B cell (primary cell): ENCODE results near the gene CCDC88B. TPM values are rescaled to one million over a fixed set of nuclear protein-coding genes. Genes with fewer than 3 reads are reported as not detected.

Experiments used
- ATAC-seq: fragments of 200-7000 bp; cut with Tn5 transposase; one replicate; pipeline ENCODE4 v1.10.0; 2021; ENCODE audit warnings: low read depth, mild to moderate bottlenecking, moderate number of reproducible peaks, moderate library complexity
- CTCF ChIA-PET: fragments of 350-600 bp; sonication (Branson Sonifier 250); formaldehyde crosslinking; loops from one replicate; lab custom pipeline; 2021; ENCODE audit warnings: antibody characterized with exemption, inconsistent platforms; lab: Charles Lee
- POLR2A ChIA-PET: fragments of 350-600 bp; sonication (Branson Sonifier 250); formaldehyde crosslinking; loops from one replicate; lab custom pipeline; 2021; ENCODE audit warnings: antibody characterized with exemption; lab: Charles Lee
- DNase-seq: peaks from one replicate; pipeline ENCODE4 v3.0.0; 2013
- H2AFZ ChIP-seq: 2 replicates; pipeline ENCODE4 v1.6.1; 2012; ENCODE audit warnings: mild to moderate bottlenecking, low read depth, low read length; ENCODE audit not compliant: insufficient read depth, poor library complexity, severe bottlenecking
- H3K27ac ChIP-seq, 2 donors: 1 replicate in 1 of 2; 2 replicates in 1 of 2; pipeline ENCODE4 v1.5.1; 2012 to 2013; ENCODE audit warnings: low read length in 2 of 2, mild to moderate bottlenecking in 2 of 2, moderate library complexity in 1 of 2
- H3K27me3 ChIP-seq, 4 experiments: fragments of 200-600 bp in 1 of 4; sonication (generic) in 1 of 4; replicated peaks in 1 of 4; 1 replicate in 2 of 4; 2 replicates in 2 of 4; pipeline versions ENCODE4 v1.6.1 to v1.7.0; 2013 to 2016; ENCODE audit warnings: low read length in 3 of 4, mild to moderate bottlenecking in 2 of 4, mixed read lengths in 1 of 4, moderate library complexity in 1 of 4; ENCODE audit not compliant: insufficient read depth in 4 of 4, control insufficient read depth in 3 of 4; ENCODE audit errors: control extremely low read depth in 1 of 4
- H3K36me3 ChIP-seq, 2 experiments: replicated peaks in 1 of 2; 1 replicate in 1 of 2; 2 replicates in 1 of 2; pipeline versions ENCODE4 v1.6.1 to v1.7.1; 2013; ENCODE audit warnings: low read length in 1 of 2; ENCODE audit not compliant: insufficient read depth in 2 of 2, control insufficient read depth in 1 of 2; ENCODE audit errors: control extremely low read depth in 1 of 2, extremely low read depth in 1 of 2
- H3K4me1 ChIP-seq, 2 donors: fragments of 200-600 bp in 1 of 2; sonication (generic) in 1 of 2; 1 replicate in 1 of 2; 2 replicates in 1 of 2; pipeline versions ENCODE4 v1.5.1 to v1.6.1; 2013 to 2017; ENCODE audit warnings: low read length in 2 of 2; ENCODE audit not compliant: control insufficient read depth in 2 of 2, insufficient read depth in 2 of 2
- H3K4me2 ChIP-seq: replicated peaks from 2 replicates; pipeline ENCODE3; 2012; ENCODE audit warnings: mild to moderate bottlenecking, low read depth, low read length; ENCODE audit not compliant: poor library complexity, severe bottlenecking
- H3K4me3 ChIP-seq, 5 experiments: fragments of 200-600 bp in 1 of 5; sonication (generic) in 1 of 5; 1 replicate in 3 of 5; 2 replicates in 2 of 5; pipeline versions ENCODE4 v1.5.1 to v1.7.0; 2011 to 2016; ENCODE audit warnings: low read length in 4 of 5, mild to moderate bottlenecking in 4 of 5, low read depth in 2 of 5, control low read depth in 1 of 5, moderate library complexity in 1 of 5; ENCODE audit not compliant: insufficient read depth in 1 of 5; ENCODE audit errors: control extremely low read depth in 1 of 5, extremely low read depth in 1 of 5
- H3K79me2 ChIP-seq: fragments of 200-600 bp; sonication (generic); one replicate; pipeline ENCODE4 v1.6.0; 2016; ENCODE audit warnings: low read length; ENCODE audit not compliant: control insufficient read depth, insufficient read depth
- H3K9ac ChIP-seq: fragments of 200-600 bp; sonication (generic); 2 replicates; pipeline ENCODE4 v1.6.1; 2017; ENCODE audit warnings: mild to moderate bottlenecking, low read length, moderate library complexity
- H3K9me3 ChIP-seq, 3 donors: one replicate each; pipeline versions ENCODE4 v1.6.1 to v1.7.1; 2013; ENCODE audit warnings: low read length in 2 of 3; ENCODE audit not compliant: control insufficient read depth in 2 of 3, insufficient read depth in 1 of 3; ENCODE audit errors: control extremely low read depth in 1 of 3
- H4K20me1 ChIP-seq: 2 replicates; pipeline ENCODE4 v1.6.0; 2012; ENCODE audit warnings: mild to moderate bottlenecking, low read length; ENCODE audit not compliant: insufficient read depth, control insufficient read depth, poor library complexity, severe bottlenecking
- H3K27ac Mint-ChIP-seq: one replicate; pipeline ENCODE4 v1.8.0; 2021; ENCODE audit warnings: mixed read lengths
- H3K27me3 Mint-ChIP-seq: one replicate; pipeline ENCODE4 v1.8.0; 2021; ENCODE audit warnings: mixed read lengths
- H3K4me1 Mint-ChIP-seq: one replicate; pipeline ENCODE4 v1.8.0; 2021; ENCODE audit warnings: mixed read lengths
- H3K4me3 Mint-ChIP-seq: one replicate; pipeline ENCODE4 v1.8.0; 2021; ENCODE audit warnings: mixed read lengths
- H3K9me3 Mint-ChIP-seq: one replicate; pipeline ENCODE4 v1.8.0; 2022; ENCODE audit warnings: mixed read lengths; ENCODE audit not compliant: insufficient read depth
- CTCF ChIP-seq: fragments of 200-600 bp; IDR thresholded peaks from one replicate; pipeline ENCODE4 v1.8.0; 2022; ENCODE audit warnings: antibody characterized with exemption, mild to moderate bottlenecking
- EZH2 ChIP-seq: IDR thresholded peaks from 2 replicates; pipeline ENCODE4 v1.6.1; 2012; ENCODE audit warnings: borderline replicate concordance, low read depth, mild to moderate bottlenecking, moderate library complexity, low read length; ENCODE audit not compliant: insufficient read depth, poor library complexity, severe bottlenecking
- WGBS: methylation state at CpG from one replicate; pipeline ENCODE4 v1.1.5; 2013; ENCODE audit warnings: missing lambda C conversion rate; ENCODE audit not compliant: insufficient coverage; 5-methylcytosine and 5-hydroxymethylcytosine counted together
- intact Hi-C: fragments of 100-400 bp; cut with micrococcal nuclease; formaldehyde crosslinking; loops from one replicate; pipeline ENCODE4 v1.10.0; 2022
- polyA plus RNA-seq: library from polyadenylated mRNA; depleted of rRNA; stranded (reverse); fragments of >200 nt; gene quantifications from 2 replicates; pipeline ENCODE4 v1.2.3, GENCODE V29; 2012
- total RNA-seq, 2 donors: library from RNA; stranded (reverse); fragments of 120-200 nt in 1 of 2; gene quantifications; 1 replicate in 1 of 2; 2 replicates in 1 of 2; pipeline versions ENCODE4 v1.2.3 to v1.2.4, GENCODE V29; 2013 to 2022

Gene CCDC88B
- total and polyA plus RNA-seq, 2 donors (not counting 1 experiment from before 2014, with no cell fraction given), result 172 to 208 TPM

DNA sequence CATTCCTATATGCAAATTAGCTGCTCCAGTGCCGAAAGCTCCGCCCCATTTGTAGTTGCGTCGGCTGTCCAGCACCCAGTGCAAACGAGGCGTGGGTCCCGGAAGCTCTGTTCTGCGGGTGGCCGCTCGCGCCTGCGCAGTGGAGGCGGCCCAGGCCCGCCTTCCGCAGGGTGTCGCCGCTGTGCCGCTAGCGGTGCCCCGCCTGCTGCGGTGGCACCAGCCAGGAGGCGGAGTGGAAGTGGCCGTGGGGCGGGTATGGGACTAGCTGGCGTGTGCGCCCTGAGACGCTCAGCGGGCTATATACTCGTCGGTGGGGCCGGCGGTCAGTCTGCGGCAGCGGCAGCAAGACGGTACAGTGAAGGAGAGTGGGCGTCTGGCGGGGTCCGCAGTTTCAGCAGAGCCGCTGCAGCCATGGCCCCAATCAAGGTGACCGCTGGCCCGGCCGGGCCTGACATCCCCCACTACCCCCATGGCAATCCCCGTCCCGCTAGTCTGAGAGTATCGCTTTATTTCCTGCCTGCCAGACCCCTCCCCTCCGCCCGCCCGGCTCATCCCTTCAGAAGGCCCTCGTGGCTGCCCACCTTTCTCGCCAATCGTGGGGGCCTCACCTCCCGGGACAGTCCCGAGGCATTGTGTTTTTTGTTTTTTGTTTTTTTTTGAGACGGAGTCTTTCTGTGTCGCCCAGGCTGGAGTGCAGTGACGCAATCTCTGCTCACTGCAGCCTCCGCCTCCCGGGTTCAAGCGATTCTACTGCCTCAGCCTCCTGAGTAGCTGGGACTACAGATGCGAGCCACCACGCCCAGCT, 21.8 kb upstream of the CCDC88B start, which contains the start of gene PRDX5:
TSS of gene PRDX5 (plus strand) at position 161 of the 805 bp plus-strand sequence. CDS start at position 256, 95 bp downstream.
- Histone ChIP-seq H3K4me2 (peak within 1 kb of the TSS; percentile 99), H3K9me3 (no peaks in the 10 kb centered on the region), H3K9ac (peak within 1 kb of the TSS; percentile 95), H3K4me3 (peak within 1 kb of the TSS; percentile 76 to 95 (median 81)), H2AFZ (peak within 1 kb of the TSS; percentile 89), H3K27ac (peak within 1 kb of the TSS; percentile 99 to 100), H3K36me3 (peaks cover 0 to 35% of the 10 kb centered on the region in 2 experiments), H3K27me3 (no peaks in the 10 kb centered on the region), H4K20me1 (peaks cover 2% of the 10 kb centered on the region), H3K4me1 (peaks cover 8 to 26% of the 10 kb centered on the region in 2 donors), H3K79me2 (peaks cover 12% of the 10 kb centered on the region)
- peak; percentile 98 for DNase-seq
- peak; percentile 79 for ATAC-seq
- intact Hi-C loops, result loop anchor here (1.0 to 5.0 kb wide), 11 partner anchors 13 to 424 kb away; partner anchors contain the start of genes CCDC88B, ESRRA, GPR137 and RASGRP2
- Mint-ChIP-seq H3K27me3 (no peaks in the 10 kb centered on the region), H3K4me1 (peaks cover 31% of the 10 kb centered on the region), H3K27ac (peak within 1 kb of the TSS; percentile 100), H3K9me3 (no peaks in the 10 kb centered on the region), H3K4me3 (peak within 1 kb of the TSS; percentile 98)
- CTCF ChIA-PET, result interaction anchor here (0.6 to 4.7 kb wide), 30 partner anchors 9 to 533 kb away, joined by 3 to 188 read pairs (median 8); partner anchors contain the start of genes BAD, CATSPERZ, CCDC88B and ESRRA
- TF ChIP-seq EZH2 (no peak), CTCF (peak; percentile 39)
- under 1% methylated on average over 59 of the region's 61 CpGs for WGBS
- POLR2A ChIA-PET, result interaction anchor here (0.5 to 2.6 kb wide), 29 partner anchors 13 to 1477 kb away, joined by 3 to 50 read pairs (median 4); partner anchors contain the start of genes BAD, CCDC88B, ESRRA and FAU
